NOMO-1 treated with dmso at 0.1 percent for 144 hours (cell line): Measurements from ENCODE around the gene LRRC32.
"Not testable (repeated sequence)": the region's sequence is repeated elsewhere in the genome, so short reads cannot be mapped to it uniquely, and the experiment has no call there.

ENCODE experiments used
- DNase-seq: peaks from one replicate; lab custom pipeline; 2025; ENCODE audit not compliant: unreplicated experiment; lab: John Stamatoyannopoulos, UW

Gene LRRC32

DNA sequence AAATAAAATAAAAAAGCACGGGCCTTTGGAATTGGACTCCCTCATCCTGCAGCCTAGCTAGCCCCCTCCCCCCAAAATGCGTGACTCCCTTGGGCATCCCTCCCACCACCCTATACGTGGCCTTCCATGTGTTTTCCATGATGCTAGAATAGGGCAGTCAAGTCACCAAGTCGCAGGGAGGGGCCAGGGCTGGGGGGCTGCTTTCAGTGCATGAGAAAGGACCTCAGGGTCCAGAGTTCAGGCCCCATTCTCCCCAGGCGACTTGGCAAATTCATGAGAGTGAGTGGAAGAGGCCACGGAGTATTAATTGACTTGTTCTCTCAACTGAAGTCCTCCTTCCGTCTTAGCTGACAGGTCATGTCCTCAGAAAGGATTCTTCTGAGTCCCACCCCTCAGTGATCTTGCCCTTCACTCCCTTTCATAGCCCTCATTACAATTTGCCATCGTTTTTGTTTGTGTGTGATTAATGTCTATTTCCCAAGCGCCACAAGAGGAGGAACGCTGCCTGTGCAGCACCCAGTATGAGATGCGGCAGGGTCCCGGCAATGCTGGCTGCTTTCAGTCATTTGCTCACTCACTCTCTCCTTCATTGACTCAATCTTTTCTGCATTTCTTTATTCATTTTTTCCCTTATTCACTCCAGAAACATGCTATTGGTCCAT is 17.4 kb downstream of the LRRC32 start:
- no peak for DNase-seq

DNA sequence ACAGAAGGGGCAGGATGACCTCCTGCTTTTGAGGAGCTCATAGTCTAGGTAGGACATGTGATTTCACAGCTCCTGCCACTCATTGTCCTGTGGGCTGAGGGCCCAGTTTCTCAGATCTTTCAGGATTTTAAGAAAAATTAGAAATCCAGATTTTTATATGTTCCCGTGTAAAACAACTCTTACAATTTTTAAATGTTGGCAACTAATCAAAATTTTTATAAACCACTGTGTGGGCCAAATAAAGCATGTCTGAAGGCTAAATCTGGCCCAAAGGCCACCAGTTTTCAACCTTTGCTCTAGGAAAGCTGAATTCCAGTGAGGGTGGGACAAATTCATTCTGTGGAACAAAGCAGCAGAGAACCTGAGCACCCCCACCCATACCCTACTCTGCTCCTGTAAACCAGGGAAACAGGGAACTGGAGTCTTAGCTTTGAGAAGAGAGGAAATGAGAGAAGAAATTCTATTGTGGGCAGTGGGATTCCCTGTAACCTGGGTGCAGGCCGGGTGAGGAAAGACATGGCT is 20.6 kb downstream of the LRRC32 start:
- DNase-seq = no peak

DNA sequence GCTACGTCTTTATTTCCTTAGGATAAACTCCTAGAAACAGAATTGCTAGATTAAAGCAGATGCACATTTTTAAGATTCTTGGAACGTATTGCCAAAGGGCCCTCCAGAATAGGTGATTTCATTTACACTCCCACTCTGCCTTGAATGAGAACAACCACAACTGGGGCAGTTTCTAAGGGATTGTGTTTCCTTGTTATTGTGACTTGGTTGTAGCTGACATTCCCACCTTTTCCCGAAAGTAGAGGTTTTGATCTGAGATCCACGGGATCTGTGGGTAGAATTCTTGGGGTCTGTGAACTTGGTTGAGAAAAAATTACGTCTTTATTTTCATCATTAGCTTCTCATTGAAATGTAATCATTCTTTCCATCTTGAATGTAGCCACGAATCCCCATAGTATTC is 21.5 kb downstream of the LRRC32 start:
- no peak for DNase-seq

DNA sequence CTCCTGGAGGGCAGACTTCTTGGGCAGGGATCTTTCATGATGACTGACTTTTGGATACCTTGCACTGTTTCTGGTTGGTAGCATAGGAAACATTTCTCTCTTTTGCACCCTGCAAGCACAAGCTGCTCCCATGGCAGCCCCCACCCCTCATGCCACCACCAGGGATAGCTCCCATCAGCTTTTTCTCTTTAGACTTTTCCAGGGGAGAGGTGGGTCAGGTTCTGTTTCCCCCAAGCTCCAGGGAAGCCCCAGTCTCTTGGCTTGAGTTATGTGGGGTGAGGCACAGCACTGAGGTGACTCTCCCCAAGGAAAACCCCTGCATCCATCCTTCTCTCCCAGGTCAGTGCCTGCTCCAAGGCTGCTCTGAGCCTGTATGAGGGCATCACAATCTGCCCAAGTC is 22.5 kb downstream of the LRRC32 start:
- DNase-seq = no peak

DNA sequence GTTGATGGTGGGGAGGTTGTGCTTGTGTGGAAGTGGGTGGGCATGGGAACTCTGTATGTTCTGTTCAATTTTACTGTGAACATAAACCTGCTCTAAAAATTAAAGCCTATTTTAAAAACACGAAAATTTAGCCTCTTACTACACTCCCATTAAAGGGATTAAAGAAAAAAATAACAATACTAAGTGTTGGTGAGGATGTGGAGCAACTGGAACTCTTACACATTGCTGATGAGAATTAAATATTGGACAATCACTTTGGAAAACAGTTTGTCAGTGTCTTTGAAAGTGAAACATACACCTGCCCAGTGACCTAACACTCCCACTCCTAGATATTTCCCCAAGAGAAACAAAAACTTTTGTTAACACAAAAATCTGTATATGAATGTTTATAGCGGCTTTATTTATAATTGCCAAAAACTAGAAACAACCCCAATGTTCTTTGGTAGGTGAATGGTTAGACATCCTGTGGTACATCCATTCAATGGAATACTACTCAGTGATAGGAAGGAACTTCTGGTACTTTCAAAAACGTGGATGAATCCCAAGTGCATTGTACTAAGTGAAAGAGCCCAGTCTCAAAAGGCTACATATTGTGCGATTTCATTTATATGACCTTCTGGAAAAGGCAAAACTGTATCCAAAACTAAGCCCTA is 23.5 kb downstream of the LRRC32 start:
- no peak for DNase-seq

DNA sequence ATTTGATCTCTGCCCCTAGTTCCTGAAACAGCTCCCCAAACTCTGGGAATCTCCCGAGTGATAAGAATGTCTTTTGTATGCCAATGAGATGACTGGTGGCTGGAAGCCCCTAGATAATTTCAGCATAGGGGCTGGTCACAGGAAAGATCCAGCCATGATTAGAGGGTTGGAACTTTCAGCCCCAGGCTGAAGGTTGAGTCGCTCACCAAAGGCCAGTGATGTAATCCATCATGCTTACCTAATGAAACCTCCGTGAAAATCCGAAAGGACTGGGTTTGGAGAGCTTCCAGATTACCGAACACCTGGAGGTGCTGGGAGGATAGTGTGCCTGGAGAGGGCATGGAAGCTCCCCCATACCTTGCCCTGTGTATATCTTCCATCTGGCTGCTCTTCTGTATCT is 26.0 kb downstream of the LRRC32 start:
- no peak for DNase-seq

DNA sequence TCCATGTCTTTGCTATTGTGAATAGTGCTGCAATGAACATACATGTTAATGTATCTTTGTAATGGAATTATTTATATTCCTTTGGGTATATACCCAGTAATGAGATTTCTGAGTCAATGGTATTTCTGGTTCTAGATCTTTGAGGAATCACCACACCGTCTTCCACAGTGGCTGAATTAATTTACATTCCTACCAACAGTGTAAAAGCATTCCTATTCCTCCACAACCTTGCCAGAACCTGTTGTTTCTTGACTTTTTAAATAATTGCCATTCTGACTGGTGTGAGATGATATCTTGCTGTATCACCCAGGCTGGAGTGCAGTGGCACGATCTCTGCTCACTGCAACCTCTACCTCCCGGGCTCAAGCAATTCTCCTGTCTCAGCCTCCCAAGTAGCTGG is 26.8 kb downstream of the LRRC32 start:
- DNase-seq = not testable (repeated sequence)

DNA sequence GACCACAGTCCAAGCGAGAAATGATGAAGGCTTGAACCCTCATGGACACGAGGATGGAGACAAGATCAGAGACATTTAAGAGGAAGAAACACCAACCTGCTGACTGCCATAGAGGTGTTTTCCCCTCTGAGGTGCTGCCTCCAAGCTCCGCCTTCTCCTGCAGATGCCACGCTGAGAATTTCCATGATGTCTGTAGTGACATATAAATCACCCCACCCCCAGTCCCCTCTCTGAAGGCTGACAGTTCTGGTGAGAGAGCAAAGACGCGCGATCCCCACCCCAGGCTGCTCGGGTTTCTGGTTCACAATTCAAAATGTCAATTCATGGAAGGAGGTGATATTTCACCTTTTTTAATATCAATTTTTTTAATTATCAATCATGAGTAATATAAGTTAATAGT is 28.2 kb downstream of the LRRC32 start:
- DNase-seq = no peak

DNA sequence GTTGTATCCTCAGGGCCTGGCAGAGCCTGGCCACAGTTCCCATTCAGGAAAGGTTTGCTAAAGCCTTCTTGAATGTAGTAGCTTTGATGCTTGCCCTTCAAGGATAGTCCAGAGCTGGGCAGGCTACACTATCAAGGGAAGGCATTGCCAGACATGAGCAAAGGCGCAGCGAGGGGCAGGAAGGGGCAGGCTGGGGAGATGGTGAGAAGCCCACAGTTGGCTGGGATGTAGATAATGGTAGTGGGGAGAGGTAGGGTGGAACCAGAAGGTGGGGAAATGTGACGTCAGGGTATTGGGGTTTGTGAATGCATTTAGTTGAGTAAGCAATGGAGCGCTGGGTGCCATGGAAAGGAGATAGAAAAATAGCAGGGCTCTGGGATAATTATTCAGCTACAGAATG is 28.6 kb downstream of the LRRC32 start:
- DNase-seq = no peak

DNA sequence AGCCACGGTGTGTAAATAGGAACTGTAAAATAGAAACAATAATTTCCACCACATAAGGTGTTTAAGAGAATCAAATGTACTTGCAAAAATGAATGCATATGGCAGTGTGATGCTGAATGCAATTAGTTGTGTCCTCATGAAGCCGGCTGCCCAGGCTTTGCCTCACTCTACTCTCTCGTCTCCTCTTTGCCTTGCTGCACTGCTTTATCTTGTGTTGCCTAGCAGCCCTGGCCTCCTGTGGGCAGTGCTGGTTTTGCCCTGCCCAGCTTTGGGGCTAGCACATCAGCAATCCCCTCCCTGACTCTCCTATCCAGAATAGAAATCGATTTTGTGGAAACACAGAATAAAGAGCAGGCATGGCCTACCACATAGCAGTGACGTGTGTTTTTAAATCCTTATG is 30.0 kb downstream of the LRRC32 start:
- no peak for DNase-seq

DNA sequence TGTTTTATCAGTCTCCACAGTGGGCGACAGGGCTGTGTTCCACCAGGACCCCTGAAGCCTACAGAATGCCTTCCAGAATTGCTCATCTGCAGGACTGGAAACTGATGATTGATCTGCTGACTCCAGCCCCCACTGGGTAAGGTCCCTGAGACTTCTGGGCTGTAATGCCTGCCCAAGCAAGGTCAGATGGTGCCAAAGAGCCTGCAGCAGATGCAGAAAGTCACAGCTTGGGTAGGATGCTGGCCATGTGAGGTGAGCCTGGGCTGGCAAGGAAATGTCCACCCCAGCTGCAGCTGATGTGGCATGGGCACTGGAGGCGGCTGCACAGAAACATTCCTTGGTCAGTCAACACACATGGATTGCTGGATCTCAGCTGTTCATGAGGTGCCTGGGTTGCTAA is 30.9 kb downstream of the LRRC32 start:
- DNase-seq = no peak

DNA sequence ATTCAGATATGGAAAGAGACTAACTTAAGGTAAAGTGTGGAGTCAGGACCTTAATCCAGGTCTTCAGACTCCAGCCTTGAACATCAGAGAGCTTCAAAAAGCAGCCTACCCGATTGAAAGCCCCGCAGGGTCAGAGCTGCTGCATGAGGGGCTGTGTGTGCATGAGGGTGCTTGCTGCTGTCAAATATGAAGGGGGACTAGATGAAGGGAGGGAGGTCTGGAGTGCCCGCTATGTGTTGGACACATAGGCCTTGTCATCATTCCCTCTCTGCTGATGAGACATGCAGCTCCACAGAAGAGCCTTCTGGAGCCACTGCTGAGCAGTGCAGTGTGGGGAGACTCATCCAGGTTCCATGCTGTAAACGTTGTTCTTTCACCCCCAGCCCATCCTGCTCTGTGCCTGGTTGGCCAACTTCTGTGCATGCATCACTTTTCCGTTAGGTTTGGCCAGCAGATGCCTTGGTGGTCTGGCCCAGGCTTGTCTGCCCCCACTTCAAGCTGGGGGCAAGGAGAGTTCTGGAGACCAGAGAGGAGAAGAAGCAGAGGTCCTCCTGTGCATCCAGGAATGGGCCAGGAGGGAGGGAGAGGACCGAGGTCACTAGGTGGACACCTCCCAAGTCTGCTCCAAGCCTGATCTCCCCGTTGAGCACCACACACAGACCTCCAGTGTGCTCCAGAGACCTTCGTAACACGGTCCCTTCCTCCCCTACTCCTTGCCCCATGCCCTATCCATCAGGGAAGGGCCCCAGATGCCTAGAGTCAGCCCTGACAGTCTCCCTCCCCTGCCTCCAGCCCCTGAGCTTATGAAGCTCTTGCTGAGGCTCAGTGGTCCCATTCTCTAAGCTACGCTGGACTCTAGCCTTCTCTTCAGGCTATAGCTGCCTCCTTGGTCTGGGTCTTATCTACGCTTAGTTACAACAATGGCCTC is 32.0 kb downstream of the LRRC32 start:
- DNase-seq = no peak

DNA sequence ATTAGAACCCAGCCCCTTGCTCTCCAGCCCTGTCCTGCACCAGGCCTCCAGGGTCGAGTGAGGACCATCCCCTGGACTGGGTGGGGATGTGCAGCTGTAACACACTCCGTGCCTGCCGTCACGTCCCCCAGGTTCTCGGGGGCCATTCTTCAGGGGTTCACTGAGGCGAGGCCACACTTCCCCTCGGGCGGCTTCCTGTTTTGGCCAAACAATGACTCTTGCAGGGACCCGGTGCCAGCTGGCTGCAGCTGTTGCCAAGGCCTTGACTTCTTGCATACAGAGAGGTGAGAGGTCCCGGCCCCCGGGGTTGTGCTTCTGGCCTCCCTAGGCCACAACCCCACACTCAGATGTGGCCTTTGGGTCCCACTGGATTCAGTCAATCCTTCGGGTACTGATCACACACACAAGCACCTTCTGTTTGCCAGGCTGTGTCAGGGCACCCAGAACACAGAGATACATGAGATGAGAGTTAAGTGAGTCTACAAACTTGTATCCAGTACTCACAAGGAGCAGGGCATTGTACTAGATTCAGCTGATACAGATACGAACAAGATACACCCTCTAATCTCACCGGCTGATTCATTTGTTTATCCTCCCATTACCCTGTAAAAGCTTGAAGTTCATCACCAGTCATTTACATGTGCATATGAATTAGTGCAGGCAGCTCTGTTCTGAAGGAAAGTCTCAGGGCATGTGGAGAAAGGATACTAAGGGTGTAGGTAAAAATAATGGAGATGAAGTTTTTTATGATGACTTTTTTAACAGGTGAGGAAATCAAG is 32.9 kb downstream of the LRRC32 start:
- DNase-seq = no peak

DNA sequence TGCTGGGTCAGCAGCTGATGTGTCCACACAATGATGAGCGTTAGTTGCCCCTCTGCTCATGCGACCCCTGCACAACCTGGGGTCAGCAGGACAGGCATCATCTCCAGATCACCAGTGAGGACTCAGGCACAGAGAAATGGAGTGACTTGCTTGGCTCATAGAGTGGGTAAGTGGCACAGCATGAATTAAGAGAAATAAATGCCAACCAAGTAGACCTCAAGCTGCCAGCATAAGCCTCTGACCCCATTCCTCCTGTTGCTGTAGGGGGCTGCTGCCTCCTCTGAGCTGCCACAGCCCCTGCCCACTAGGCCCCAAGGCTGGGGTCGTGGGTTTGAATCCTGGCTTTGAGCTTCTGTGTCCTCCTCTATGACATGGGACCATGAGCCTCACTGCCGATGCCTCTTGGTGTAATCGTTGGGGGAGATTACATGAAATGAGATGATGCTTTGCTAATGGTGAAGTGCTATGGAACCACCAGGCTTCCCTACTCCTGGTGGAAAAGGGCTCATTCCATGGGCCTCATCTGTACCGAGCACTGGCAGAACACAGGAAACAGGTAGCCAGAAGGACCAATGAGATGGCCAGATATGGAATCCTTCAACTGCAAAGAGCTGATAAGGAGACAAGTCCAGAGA is 33.6 kb downstream of the LRRC32 start:
- DNase-seq = no peak

DNA sequence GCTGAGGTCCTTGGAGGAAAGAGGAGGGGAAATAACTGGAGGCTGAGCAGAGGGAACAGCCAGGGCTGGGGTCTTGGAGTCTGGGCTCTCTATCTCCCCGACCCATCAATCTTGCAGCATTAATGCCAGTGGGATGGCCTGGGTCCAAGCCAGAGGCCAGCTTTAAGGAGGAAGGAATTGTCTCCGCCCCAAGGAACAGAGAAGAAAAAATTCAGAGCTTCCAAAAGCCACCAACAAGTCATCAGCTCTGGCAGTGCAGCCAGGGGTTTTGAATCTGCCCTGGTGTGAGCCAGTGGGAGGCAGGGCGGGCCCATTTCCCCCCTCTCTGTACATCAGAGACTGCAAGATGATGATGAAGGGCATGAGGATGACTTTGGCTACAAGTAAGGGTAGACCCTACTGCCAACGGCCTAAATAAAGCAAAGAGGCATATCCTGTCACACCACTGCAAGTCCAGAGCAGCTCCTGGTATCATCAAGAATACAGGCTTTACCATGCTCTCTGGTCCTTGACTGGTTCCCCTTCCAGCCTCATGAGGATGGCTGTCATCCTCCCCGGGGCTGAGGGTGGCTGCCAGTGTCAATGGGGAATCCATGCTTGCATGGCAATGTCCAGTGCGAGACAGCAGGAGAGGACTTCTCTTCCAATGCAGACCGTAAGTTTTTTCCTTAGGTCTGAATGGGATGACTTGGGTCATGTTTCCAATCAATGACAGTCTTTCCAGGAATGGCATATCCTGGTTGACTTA is 34.4 kb downstream of the LRRC32 start:
- DNase-seq = no peak

DNA sequence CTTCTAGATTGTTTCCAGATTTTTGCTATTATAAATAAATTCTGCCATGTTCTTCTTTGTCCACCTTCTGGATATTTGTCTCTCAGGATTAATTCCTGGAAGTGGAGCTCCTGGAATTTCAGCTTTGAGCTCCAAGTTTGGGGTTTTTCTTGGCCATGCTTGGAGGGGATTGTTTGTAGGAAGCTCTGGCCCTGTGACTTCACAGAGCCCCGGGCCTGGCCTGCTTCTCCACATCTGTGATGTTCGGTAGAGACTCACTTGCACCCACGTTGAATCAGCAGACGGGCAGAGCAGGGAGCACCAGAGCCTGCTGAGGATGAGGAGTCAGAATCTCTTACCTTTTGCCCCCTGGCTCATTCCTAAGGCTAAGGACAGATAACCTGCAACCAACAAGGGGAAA is 35.7 kb downstream of the LRRC32 start:
- no peak for DNase-seq

DNA sequence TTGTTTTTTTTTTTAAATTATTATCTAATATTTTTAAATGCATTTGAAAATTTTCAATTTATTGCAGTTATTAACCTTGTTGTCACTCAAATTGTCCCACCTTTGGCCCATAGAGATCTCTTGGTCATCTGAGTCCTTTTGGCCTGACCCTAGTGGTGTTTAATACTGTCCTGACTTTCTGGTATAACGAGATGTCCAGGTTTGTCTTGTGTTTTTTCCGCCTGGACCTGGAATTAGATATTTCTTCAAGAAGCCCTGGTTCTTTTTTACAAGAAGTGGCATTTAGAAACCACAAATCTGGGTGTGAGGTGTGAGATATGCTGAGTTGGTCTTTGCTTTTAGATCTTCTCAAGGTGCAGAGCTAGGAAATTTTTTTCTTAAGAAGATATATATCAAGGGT is 38.1 kb downstream of the LRRC32 start:
- no peak for DNase-seq

DNA sequence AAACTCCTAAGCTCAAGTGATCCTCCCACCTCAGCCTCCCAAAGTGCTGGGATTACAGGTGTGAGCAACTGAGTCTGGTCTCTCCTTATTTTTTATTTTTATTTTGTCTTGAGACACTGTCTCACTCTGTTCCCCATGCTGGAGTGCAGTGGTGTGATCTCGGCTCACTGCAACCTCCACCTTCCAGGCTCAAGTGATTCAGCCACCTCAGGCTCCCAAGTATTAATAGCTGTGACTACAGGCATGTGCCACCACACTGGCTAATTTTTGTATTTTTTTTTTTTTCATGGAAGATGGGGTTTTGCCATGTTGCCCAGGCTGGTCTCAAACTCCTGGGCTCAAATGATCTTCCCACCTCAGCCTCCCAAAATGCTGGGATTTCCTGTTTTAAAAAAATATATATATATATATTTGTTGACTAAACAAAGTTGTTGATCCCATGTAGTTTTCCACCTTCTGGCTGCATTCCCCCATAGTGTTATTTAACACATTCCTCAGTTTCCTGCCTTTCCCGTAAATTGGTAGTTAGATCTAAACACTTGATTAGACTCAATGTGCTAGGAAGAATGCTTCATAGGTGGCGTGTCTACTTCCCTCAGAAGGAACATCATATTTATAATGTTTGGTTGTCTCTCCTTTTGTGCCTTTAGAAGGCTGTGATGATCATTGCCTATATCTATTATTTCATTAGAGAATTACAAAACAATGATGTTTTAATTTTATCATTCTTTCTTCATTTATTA is 38.8 kb downstream of the LRRC32 start:
- no peak for DNase-seq

DNA sequence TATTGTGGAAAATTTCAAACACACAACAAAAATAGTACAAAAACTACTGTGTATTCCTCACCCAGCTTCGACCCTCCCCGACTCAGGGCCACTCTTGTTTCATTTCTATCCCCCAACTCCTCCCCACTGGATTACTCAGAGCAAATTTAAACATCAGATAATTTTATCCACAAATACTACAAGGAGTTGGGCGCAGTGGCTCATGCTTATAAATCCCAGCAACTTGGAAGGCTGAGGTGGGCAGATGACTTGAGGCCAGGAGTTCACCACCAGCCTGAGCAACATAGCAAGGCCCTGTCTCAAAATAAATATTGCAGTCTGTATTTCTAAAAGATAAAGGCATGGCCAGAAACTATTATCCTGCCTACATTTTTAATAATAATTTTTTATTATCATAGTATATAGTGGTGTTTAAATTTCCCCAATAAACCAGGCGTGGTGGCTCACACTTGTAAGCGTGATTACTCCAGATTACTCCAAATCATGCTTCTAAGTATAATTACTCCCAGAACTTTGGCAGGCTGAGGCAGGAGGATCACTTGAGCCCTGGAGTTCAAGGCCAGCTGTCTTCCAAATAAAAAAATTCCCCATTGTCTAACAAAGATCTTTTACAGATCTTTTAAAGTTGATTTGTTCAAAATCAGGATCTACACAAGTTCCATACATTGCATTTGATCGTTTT is 39.8 kb downstream of the LRRC32 start:
- no peak for DNase-seq
